Omental fat pad (tissue), 4 donors: ENCODE measurements around the gene SLC4A11. TPM values are rescaled to one million over a fixed set of nuclear protein-coding genes. Genes with fewer than 3 reads are reported as not detected.

Experiments used
- ATAC-seq: fragments of 150-250 bp; one replicate; pipeline ENCODE4 v1.9.1; 2016; ENCODE audit warnings: mild to moderate bottlenecking, moderate library complexity; ENCODE audit not compliant: low FRiP score
- DNase-seq: peaks from one replicate; pipeline ENCODE4 v3.0.0-alpha.2; 2019; ENCODE audit warnings: low spot score
- CTCF ChIP-seq, 3 donors: fragments of 450-650 bp; IDR thresholded peaks; one replicate each; pipeline ENCODE4 v1.5.1; 2016 to 2017; ENCODE audit warnings: antibody characterized with exemption in 3 of 3, mild to moderate bottlenecking in 3 of 3, moderate library complexity in 2 of 3
- total RNA-seq, 4 donors: library from RNA; depleted of rRNA; stranded (reverse); fragments of >200 nt; gene quantifications; one replicate each; pipeline ENCODE4 v1.1.0, GENCODE V29; 2016

The SLC4A11 gene
- total RNA-seq, 4 donors from 2014 or later, result 0.74 to 1.7 (median 0.95) TPM

DNA sequence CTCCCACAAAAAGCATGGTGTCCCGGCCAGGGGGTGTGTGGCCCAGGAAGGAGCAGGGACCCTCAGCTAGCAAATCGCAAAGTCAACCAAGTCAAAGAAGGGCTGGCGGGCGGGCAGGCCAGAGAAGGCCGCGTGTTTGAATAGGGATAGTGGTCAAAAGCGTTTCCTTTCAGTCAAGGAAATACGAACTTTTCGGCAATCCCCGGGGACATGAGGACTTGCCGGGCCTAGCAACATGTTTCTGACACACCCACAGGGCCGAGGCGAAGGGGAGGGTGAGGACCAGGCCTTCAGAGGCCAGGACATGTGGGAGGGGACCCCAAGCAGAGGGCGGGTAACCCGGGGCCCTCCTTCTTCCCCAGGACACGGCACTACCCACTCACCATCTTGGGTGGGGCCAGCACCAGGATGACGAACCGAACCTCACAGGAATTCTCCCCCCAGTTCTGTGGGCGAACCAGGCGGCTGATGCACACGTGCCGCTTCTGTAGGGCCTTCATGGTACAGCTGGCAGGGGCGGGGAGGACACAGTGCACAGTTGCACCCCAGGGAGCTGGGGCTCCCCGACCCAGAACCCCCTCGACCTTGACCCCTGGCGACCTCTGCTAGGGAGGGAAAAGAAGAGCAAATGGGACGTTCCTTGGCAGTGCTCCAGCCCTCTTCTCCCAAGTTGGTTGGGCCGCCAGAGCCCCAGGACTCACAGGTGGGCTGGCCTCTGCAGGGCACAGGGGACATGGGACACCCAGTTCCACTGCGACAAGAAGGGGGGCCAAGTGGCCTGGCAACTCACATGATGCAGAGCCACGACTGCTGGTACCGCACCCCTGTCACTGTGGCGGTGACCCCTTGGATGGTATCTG is 5.6 kb downstream of the SLC4A11 start:
- ATAC-seq (no peak), DNase-seq (no peak)
- TF ChIP-seq CTCF (IDR thresholded peaks at IDR 0.05), result no peak

DNA sequence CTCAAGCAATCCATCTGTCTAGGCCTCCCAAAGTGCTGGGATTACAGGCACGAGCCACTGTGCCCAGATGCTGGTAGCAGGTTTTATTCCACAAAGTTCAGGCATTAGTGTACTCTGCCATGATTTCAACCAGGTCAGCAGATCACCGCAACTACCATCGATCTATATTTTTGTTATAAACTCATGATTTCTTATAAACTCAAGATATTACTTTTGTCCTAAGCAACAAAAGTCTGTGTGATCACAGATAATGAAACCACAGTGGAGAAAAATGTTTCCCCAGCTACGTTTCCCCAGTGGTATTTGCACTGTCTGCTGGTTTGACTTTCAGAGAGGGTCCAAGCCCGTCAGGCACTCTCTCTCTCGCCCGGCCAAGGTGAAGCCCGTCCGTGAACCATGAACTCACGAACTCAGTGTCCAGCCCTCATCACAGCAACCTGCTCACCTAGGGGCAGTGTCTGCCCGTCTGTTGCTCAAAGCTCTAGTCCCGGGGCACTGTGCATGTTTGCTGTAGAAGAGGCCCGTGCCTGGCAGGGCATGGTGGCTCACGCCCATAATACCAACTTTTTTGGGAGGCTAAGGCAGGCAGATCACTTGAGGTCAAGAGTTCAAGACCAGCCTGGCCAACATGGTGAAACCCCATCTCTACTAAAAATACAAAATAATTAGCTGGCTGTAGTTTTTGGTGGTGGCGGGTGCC is 7.0 kb downstream of the SLC4A11 start:
- TF ChIP-seq CTCF (IDR thresholded peaks at IDR 0.05), result no peak
- no peak for ATAC-seq

GRCh38 chr20:3231116-3231515 is 7.9 kb downstream of the SLC4A11 start:
- ATAC-seq (no peak), DNase-seq (no peak)
- TF ChIP-seq CTCF (IDR thresholded peaks at IDR 0.05), result no peak

More for the DNA sequence above, 7.0 kb downstream of the SLC4A11 start:
- DNase-seq, result no peak

- no peak for ATAC-seq
- DNase-seq, result no peak
- TF ChIP-seq CTCF (IDR thresholded peaks at IDR 0.05), result no peak
Observed at GRCh38 chr20:3229798-3230197, 9.2 kb downstream of the SLC4A11 start.

DNA sequence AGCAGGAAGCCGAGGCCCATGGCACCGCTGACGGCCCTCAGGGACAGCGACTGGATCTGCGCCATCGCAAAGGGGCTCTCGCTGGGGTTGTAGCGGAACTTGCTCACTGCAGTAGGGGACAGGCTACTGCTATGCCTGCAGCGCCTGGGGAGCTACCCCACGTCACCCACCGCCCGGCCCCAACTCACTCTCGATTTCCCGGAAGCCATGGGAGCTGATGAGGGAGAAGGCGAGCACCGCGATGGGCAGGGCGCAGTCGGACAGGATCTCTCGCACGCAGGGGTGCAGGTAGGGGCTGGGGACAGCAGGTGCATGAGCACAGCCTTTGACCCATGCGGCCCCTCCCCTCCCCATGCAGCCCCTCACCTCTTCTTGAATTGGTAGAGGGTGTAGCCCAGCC is 9.8 kb downstream of the SLC4A11 start:
- TF ChIP-seq CTCF (IDR thresholded peaks at IDR 0.05), result no peak
- DNase-seq, result no peak
- no peak for ATAC-seq

GRCh38 chr20:3228750-3229032 is 10.3 kb downstream of the SLC4A11 start:
- ATAC-seq (no peak), DNase-seq (no peak)
- TF ChIP-seq CTCF (IDR thresholded peaks at IDR 0.05), result no peak
